AG04450 (cell line): ENCODE data around the gene DMBT1. TPM values are rescaled to one million over a fixed set of nuclear protein-coding genes. Genes with fewer than 3 reads are reported as not detected.

Experiments
- CTCF ChIA-PET: fragments of 300-600, 350-600 bp; formaldehyde crosslinking; extraction: SDS; loops from one replicate; lab custom pipeline; 2022; ENCODE audit warnings: antibody characterized with exemption, inconsistent platforms; lab: Charles Lee
- POLR2A ChIA-PET: fragments of 350-600 bp; formaldehyde crosslinking; extraction: SDS; loops from one replicate; lab custom pipeline; 2021; ENCODE audit warnings: antibody characterized with exemption, inconsistent platforms; lab: Yijun Ruan, JAX
- DNase-seq: peaks from one replicate; pipeline ENCODE4 v3.0.0-alpha.2; 2011; ENCODE audit warnings: low read depth, low spot score
- H3K27ac ChIP-seq: one replicate; pipeline ENCODE4 v1.5.1; 2012; ENCODE audit warnings: low read depth, low read length, control low read depth
- H3K27me3 ChIP-seq: one replicate; pipeline ENCODE4 v1.6.0; 2012; ENCODE audit warnings: low read length; ENCODE audit not compliant: control insufficient read depth, insufficient read depth
- H3K4me3 ChIP-seq: 2 replicates; pipeline ENCODE4 v1.5.1; 2011; ENCODE audit warnings: mild to moderate bottlenecking, low read depth, low read length, control low read depth
- H3K9me3 ChIP-seq: 2 replicates; pipeline ENCODE4 v1.5.1; 2012; ENCODE audit warnings: low read length; ENCODE audit not compliant: control insufficient read depth, insufficient read depth
- CTCF ChIP-seq: IDR thresholded peaks from 2 replicates; pipeline ENCODE4 v1.5.1; 2011; ENCODE audit warnings: low read depth, low read length, control low read depth, inconsistent platforms
- polyA plus RNA-seq: library from polyadenylated mRNA; depleted of rRNA; stranded (reverse); fragments of >200 nt; gene quantifications from 2 replicates; pipeline ENCODE4 v1.2.3, GENCODE V29; 2011

DMBT1 gene
- polyA plus RNA-seq, 1 experiment = not detected

DNA sequence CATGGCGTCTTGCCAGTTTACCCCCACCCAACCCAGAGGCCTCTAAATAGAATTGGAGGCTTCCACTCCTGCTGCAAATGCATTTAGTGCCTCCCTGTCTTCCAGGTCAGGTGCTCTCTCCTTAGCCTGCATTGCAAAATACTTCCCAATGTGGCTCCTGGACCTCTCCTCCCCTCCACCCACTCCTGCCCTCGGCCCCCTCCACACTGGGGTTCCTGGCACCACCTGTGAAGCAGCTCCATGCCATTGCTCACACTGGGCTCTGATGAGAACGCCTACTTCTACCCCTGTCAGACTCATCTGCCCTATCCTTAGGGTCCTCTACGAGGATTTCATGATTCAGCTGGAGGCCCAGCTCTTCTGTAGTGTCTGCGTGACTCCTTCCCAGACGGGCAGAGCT, 101.7 kb downstream of the DMBT1 start:
- Histone ChIP-seq H3K27ac (no peak overlapping the region), H3K9me3 (no peaks in the 10 kb centered on the region), H3K4me3 (no peak overlapping the region), H3K27me3 (no peaks in the 10 kb centered on the region)
- POLR2A ChIA-PET = no interaction called here
- CTCF ChIA-PET = no interaction called here
- no peak for DNase-seq
- no peak for TF ChIP-seq CTCF

DNA sequence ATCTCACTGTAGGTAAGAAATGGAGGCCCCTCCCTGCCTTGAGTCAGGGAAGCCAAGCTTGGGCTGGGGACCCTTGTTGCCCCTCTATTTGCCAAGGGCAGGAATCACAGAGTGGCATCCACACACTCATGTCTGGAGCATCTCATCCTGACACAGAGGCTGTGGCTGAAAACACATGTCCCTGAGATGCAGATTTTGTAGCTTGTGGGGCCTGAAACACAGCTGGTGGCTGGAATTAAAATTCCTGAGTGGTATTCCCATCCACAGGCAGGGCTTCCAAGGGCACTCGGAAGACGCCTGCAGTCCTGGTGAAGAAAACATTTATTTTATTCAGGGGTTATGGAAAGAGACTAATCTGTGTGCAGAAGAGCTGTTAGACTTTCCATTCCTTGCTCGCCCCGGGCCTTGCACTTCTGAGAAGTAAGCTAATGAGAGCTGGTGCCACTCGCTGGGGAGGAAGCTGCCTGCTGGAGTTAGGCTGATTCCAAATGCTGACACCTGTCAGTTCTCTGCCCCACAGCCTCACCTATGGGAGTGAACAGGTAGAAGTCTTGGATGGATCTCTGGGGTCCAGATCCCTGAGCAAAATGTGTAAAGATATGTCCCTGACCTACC, 103.1 kb downstream of the DMBT1 start:
- no peak overlapping the region for H3K27ac ChIP-seq
- CTCF ChIA-PET = no interaction called here

GRCh38 chr10:122664501-122664900, 103.9 kb downstream of the DMBT1 start:
- Histone ChIP-seq H3K9me3 (no peaks in the 10 kb centered on the region), H3K4me3 (no peak overlapping the region), H3K27me3 (no peaks in the 10 kb centered on the region), H3K27ac (no peak overlapping the region)
- ChIA-PET CTCF (no interaction called here), POLR2A (no interaction called here)
- DNase-seq = no peak
- no peak for TF ChIP-seq CTCF

More for the DNA sequence above, 103.1 kb downstream of the DMBT1 start:
- Histone ChIP-seq H3K27me3 (no peaks in the 10 kb centered on the region), H3K4me3 (no peak overlapping the region), H3K9me3 (no peaks in the 10 kb centered on the region)
- POLR2A ChIA-PET = no interaction called here
- TF ChIP-seq CTCF = no peak
- DNase-seq = no peak

- Histone ChIP-seq H3K27me3 (no peaks in the 10 kb centered on the region), H3K9me3 (no peaks in the 10 kb centered on the region), H3K27ac (no peak overlapping the region), H3K4me3 (no peak overlapping the region)
- no peak for TF ChIP-seq CTCF
- no peak for DNase-seq
- ChIA-PET POLR2A (no interaction called here), CTCF (no interaction called here)
Observed at GRCh38 chr10:122665329-122665860, 104.8 kb downstream of the DMBT1 start.

DNA sequence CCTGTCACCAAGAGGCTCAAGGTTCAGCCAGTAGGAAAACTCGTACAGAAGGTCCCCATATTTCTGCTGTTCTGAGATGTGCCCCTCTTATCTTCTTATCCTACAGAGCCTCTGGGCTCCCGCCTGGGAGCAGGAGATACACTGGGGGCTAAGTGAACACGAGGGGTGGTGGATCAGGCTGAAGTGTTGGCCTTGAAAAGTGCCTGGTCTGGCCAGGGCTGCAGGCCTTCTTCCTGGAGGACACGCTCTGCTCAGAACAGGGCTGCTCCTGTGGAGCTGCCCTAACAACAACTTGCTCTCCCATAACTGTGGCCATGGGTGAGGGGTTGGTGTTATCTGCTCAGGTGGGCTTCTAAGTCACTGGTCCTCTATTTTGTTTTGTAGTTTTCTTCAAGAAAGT, 105.4 kb downstream of the DMBT1 start:
- CTCF ChIA-PET = no interaction called here
- POLR2A ChIA-PET = no interaction called here
- no peak for TF ChIP-seq CTCF
- Histone ChIP-seq H3K9me3 (no peaks in the 10 kb centered on the region), H3K4me3 (no peak overlapping the region), H3K27ac (no peak overlapping the region), H3K27me3 (no peaks in the 10 kb centered on the region)
- no peak for DNase-seq
